ENCODE results near the gene OPCML. TPM values are rescaled to one million over a fixed set of nuclear protein-coding genes. Genes with fewer than 3 reads are reported as not detected.

The OPCML gene
- total RNA-seq, 1 experiment from 2014 or later, result not detected

DNA sequence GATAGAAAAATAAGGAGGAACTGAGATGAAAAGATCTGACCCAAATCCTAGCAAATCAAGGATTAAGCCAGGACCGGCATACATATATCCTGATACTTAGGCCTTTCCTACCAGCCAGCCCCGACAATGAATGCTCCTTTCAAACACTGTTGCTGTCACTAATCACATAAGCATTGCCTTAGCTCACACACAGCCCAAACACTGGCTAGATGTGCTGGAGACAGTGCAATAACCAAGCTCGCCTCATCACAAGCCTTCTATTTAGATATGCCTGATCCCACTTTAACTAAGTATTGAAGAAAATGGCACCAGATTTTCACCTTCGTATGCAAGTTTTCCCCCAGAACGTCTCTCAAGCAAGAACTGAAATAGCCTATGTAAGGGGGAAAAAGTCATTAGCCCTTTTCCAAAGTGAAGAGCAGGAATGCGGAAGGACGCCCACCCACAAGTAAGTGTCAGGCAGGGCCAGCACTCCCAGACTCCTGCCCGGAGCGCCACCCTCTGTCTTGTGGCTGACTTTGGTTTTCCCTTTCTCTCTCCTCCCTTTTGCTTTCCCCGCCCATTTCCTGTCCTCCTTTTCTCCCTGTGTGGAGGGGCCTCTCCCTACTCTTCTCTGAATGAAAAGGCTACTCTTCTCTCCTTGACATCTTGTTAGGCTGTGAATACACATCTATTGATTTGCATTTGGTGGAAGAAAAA lies 8.9 kb upstream of the OPCML start:
- peak; percentile 74 for DNase-seq (ENCODE audit: low read depth)

- no peak for DNase-seq (ENCODE audit: low read depth)
Measured at GRCh38 chr11:133536198-133536597, 3.9 kb upstream of the OPCML start.

- no peak for DNase-seq (ENCODE audit: low read depth)
Measured at GRCh38 chr11:133533205-133533604, 904 bp upstream of the OPCML start.

- no peak for DNase-seq (ENCODE audit: low read depth)
Measured at GRCh38 chr11:133531458-133531857, 843 bp downstream of the OPCML start.

DNA sequence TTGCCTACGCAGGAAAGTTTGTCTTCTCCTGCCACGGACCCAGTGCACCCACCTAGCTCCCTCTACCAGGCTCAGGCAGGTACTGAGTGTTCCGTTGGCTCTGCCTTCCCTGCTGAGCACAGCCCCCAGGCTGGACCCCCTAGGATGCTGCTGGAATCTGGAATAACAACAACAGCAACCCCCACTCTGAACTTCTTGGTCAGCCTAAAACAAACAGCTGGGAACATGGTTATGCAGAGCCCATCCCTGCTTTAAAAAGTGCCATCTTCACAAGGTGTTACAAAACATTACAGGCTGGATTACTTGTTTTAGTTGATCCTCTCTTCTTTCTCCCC lies 1.8 kb downstream of the OPCML start:
- no peak for DNase-seq (ENCODE audit: low read depth)

DNA sequence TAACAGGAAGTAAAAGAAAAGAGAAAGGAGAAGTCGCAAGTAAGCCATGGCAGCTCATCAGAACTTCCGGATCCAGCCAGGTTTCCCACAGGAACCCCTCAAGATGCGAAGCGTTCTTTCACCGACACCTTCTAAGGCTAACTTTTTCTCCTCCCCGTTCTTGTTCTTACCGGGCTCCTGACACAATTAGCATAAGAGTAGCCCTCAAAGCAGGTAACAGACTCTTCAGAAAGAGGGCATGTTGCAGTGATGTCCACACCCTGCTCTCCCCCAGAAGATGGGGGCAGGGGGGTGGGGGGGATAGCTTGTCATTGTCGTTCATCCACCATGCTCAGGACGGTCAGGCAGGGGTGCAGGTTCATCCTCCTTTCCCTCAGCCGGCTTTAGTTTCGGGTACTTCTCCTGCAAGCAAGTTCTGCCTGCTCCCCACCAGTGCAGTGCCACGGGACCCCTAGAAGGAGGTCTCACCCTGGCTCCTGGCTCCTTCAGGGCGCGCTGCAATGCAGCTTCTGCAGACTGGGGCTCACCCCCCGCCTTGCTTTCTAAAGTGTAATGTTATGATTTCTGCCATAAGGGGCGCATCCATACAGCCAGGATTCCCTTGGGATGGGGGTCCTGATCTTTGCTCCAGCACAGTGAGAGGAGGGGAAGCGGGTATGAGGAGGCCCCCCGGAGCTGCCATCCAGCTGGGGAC lies 2.3 kb downstream of the OPCML start:
- no peak for DNase-seq (ENCODE audit: low read depth)

DNA sequence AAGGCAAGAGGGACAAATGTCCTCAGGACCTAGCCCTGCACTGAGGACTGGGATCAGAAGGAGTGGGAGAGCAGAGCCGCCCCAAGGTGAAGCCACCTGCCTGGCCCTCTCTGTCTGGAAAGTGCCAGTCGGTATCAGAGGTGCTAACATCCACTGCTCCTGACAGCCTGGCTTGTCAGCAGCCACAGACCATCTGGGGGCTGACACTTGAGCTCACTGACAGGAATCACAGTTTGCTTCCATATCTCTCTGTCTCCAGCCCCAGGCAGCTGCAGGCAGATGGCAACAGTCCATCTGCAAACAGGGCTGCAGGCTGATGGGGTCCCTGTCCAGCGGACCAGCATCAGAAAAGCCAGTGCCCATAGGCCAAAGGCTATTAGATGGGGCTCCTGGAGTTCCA lies 5.5 kb downstream of the OPCML start:
- DNase-seq (ENCODE audit: low read depth), result no peak

DNA sequence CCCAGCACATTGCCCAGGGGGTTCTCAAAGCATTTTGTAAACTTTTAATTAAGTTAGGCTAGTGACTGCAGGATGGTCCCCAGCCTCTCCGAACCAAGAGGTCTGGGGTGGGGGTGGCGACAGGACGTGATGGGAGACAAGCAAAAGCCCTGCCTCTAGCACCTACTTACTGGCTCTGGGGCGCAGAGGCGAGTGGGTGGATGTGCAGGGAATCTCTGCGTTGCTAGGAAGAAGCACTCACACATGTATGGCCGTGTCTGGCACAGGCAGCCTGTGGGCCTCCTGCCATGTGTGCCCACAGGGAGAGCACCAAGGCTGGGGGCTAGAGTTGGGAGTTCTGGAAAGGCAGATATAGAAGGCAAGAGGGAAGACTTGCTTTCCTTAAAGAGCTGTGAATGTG lies 6.3 kb downstream of the OPCML start:
- DNase-seq (ENCODE audit: low read depth), result no peak

DNA sequence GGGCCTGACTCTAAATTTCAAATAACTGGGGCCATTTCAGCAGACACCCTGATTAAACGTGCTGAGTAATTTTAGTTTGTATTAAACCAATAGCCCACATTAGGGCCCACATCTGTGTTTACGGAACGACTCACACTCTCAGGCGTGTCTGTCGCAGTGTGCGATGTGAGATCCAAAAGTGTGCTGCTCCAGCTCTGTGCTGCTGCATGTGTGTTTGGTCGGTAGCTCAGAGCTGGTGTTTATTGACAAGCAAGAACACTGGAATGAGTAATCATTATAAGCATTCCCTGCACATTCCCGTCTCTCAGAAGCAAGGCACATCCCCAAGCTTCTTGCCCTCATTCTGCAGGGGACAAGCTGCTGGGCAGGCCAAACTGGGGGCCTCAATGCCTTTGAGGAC lies 7.8 kb downstream of the OPCML start:
- peak; percentile 37 for DNase-seq (ENCODE audit: low read depth)

- no peak for DNase-seq (ENCODE audit: low read depth)
Measured at GRCh38 chr11:133522344-133522743, 10.0 kb downstream of the OPCML start.

DNA sequence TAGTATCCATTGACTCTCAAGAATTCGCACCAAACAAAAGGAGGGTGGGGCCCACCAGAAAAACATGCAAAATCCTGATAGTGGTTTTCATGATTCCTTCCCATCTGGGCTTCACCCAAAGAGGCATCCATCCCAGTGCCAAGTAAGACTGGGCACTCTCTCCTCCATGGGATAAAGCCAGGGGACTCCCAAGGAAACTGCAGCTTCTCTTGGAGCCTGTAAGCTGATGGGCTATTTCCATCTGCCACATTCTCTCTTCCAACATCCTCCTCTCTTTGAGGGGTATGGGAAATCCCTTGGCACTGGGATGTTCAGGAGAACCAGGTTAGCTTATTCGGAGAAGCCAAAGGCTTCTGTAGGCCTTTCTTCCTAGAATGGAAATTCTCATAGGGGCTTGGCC lies 10.8 kb downstream of the OPCML start:
- no peak for DNase-seq (ENCODE audit: low read depth)

DNA sequence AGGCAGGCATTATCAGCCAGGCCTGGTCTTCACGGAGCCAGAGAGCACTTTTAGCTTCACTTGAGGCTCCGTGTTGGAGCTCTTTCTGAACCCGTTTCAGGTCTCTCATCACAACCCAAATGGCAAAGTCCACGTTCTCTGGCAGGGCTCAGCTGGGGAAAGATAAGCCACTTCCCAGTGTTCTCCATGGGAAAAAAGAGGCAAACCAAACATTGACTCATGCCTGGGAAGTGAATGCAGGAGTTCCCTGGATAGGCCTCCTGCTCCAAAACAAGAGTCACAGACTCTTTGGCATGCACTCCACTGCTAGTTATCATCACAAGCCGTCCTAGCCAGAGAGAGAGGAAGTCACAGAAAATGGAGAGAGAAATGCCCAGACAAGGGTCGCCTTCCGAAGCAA lies 11.6 kb downstream of the OPCML start:
- peak; percentile 76 for DNase-seq (ENCODE audit: low read depth)

GRCh38 chr11:133519560-133519959 lies 12.7 kb downstream of the OPCML start:
- DNase-seq (ENCODE audit: low read depth), result no peak

DNA sequence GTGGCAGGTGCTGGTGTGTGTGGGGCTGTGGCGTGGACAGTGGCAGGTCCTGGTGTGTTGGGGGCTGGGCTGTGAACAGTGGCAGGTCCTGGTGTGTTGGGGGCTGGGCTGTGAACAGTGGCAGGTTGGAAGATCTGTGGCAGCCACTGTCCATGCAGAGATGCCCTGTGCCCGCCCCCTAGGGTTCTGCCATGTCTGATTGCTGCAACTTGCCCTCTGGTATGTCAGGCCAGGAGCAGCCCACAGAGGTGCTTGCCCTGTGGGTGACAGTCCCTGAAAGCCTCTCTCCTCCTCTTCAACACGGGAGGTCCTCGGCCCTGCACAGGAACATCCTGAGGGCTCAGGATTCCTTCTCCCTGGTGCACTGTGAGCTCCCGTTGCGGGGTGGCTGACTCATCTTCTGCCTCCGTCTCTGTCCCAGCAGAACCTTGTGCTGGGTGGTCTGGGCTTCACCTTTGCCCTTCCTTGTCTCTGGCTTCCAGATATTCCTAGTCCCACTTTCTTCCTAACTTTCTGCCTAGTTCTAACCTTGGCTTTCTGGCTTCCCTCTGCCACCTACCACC lies 13.5 kb downstream of the OPCML start:
- DNase-seq (ENCODE audit: low read depth), result peak; percentile 48

GRCh38 chr11:133516845-133517244 lies 15.5 kb downstream of the OPCML start:
- no peak for DNase-seq (ENCODE audit: low read depth)

- DNase-seq (ENCODE audit: low read depth), result no peak
Measured at GRCh38 chr11:133515107-133515506, 17.2 kb downstream of the OPCML start.

DNA sequence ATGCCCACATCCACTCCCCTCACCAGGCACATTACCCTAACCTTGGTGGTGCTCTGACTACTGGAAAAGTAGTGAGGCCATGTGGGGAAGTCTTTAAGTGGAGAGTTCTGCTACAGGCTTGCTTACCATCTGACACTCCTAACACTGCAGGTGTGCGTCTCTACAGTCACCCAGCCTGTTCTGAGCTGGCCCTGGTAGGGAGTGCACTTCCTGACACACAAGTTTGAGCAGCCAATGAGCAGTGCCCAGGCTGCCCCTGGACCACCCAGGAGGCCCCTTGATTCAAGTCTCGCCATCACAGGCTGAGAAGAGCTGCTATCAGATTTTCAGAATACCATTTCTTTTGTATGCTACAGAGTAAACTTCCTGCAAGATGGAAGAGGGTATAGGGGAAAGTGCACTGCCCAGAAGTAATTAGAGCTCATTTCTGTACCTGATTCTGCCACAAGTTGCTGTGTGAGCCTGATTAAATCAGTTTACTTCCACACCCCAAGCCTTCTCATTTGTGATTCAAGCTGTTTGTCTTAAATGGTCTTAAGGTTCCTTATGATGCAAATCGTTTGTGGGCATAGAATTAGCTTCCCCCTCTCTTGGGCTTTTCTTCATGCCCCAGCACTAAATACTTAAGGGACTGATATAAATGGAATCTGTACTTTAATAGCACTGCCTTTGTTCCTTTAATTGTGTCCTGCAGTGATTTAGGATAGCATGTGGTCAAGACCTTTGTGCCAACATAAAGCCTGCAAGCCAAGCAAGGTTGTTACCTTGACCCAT lies 22.2 kb downstream of the OPCML start:
- no peak for DNase-seq (ENCODE audit: low read depth)

GRCh38 chr11:133508468-133508867 lies 23.8 kb downstream of the OPCML start:
- DNase-seq (ENCODE audit: low read depth), result no peak

DNA sequence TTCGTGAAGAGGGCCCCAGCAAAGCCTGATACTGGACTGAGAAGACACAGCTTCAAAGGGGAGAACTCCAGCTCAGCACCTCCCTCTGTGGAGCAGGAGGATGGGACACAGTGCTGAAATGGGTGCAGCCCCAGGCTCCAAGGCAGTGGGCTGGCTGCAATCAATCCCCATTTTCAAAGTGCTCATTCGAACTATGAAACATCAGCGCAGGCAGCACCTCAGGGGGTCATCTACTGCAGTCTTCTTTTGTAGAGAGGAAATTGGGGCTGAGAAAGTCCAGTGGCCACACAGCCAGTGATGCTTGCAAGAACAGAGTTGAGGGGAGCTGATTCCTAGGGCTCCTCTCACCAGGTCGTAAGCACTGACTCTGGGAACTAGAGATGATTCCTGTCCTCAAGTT lies 25.1 kb downstream of the OPCML start:
- DNase-seq (ENCODE audit: low read depth), result no peak

DNA sequence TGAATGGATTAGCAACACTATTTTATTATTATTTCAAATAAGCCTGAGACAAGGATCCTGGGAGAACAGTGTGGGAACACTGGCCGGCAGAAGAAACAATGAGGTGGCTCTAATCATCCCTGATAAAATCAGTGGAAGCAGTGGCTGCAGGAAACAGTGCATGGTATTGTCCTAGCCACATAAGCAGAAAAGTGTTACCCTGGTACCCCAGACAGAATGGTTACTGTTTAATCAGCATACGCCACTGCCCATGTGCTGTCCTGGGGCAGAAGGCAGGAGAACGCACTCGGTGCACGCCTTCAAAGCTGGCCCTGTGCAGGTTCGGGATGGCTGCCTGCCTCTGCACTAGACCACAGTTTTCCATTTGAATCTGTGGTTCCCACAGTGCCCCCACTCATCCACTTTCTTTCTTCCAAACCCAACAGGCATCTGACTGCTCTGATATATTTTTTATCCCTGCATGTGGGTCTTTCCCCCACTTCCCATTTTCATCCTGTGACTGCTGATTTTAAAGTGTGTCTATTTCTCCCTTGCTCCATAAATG lies 25.7 kb downstream of the OPCML start:
- DNase-seq (ENCODE audit: low read depth), result no peak

GRCh38 chr11:133506023-133506422 lies 26.3 kb downstream of the OPCML start:
- DNase-seq (ENCODE audit: low read depth), result no peak

- DNase-seq (ENCODE audit: low read depth), result no peak
Measured at GRCh38 chr11:133504906-133505305, 27.4 kb downstream of the OPCML start.

Measured in Daoy (cell line).